GM19025 (cell line): ENCODE data around the gene EEA1.
"Not testable (repeated sequence)": the region's sequence is repeated elsewhere in the genome, so short reads cannot be mapped to it uniquely, and the experiment has no call there.

Source experiments
- ATAC-seq: cut with Tn5 transposase; IDR thresholded peaks from one replicate; pipeline ENCODE4 v1.9.1; 2021; ENCODE audit warnings: mild to moderate bottlenecking, low read depth, moderate library complexity; ENCODE audit not compliant: unreplicated experiment

The EEA1 gene

GRCh38 chr12:92759634-92760268 is 169.3 kb downstream of the EEA1 start:
- ATAC-seq: no peak

- no peak for ATAC-seq
Measured at GRCh38 chr12:92757597-92758121, 171.4 kb downstream of the EEA1 start.

GRCh38 chr12:92756898-92757596 is 172.0 kb downstream of the EEA1 start:
- no peak for ATAC-seq

- ATAC-seq: no peak
Measured at GRCh38 chr12:92753976-92754885, 174.9 kb downstream of the EEA1 start.

- ATAC-seq: not testable (repeated sequence)
Measured at GRCh38 chr12:92749691-92750090, 179.4 kb downstream of the EEA1 start.

GRCh38 chr12:92747151-92747550 is 181.9 kb downstream of the EEA1 start:
- ATAC-seq: no peak

- no peak for ATAC-seq
Measured at GRCh38 chr12:92745856-92746550, 183.1 kb downstream of the EEA1 start.

GRCh38 chr12:92743026-92743425 is 186.1 kb downstream of the EEA1 start:
- no peak for ATAC-seq

GRCh38 chr12:92740411-92740810 is 188.7 kb downstream of the EEA1 start:
- no peak for ATAC-seq

DNA sequence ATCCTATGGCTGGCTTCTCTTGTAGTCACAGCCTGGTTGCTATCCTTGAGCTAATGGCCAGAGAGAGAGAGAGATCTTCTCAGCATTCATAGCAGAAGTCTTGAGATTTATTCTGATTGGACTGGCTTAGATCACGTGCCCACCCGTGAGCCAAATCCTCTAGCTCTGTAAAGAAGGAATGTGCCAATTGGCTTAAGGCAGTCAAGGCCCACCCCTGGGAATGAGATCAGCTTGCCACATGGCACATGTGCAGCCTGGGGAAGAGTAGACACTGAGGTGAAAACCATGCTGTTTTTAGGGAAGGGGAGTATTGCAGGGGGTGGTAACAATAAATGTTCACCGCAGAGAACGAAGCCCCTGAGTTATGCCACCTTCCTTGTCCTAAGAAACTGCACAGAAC is 190.0 kb downstream of the EEA1 start:
- ATAC-seq: no peak

GRCh38 chr12:92737855-92738850 is 190.9 kb downstream of the EEA1 start:
- no peak for ATAC-seq

DNA sequence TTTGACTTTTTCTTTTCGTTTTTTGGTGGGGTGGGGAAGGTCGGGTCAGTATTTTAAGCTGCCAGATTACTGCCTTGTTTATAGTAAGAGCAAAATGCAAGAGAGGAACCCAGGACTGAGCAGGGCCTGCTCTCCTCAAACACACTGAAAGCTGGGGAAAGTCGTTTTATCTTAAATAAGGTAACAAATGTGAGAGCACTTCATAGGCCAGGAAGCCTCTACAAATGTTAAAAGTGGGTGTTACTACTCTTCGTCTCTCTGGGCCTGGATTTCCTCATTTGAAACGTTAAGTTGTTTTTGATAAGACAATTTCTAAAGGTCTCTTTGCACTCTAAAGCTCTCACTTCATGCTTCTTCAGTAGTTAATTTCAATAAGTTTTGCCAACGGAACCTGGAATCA is 192.5 kb downstream of the EEA1 start:
- no peak for ATAC-seq

GRCh38 chr12:92735131-92735721 is 193.9 kb downstream of the EEA1 start:
- ATAC-seq: no peak

DNA sequence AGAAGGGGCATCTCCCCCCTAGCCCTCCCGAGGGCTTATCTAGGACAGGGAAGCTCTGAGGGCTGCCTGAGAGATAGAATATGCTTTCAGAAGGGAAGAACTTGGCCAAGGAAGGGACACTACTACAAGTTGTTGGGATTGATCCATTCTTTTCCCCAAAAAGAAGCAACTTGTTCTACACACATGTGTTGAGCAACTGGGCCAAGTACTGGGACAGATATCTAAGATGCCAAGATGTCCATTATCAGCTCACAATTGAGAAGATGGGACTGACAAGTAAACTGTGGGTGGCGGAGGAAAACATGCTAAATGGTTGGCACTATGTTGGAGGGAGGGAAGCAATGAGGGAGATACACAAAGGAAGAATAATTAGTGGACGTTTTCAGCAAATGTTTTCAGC is 195.4 kb downstream of the EEA1 start:
- ATAC-seq: no peak

DNA sequence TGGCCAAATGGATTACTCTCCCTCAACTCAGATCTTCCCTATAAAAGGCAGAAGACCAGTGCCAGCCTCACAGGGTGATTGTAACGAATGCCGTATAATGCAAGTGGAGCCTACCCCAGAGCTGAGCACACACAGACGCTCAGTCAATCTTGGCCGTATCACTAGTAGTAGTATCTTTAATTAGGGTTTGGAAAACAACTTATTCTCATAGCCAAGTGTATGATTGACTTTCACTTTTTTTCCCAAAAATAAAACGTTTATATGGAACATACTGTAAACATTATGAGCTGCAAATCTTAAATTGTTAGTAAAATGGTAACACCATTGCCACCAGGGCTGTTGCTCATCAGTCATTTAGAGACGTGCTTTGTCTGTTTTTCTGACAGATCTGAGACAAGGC is 195.9 kb downstream of the EEA1 start:
- no peak for ATAC-seq

DNA sequence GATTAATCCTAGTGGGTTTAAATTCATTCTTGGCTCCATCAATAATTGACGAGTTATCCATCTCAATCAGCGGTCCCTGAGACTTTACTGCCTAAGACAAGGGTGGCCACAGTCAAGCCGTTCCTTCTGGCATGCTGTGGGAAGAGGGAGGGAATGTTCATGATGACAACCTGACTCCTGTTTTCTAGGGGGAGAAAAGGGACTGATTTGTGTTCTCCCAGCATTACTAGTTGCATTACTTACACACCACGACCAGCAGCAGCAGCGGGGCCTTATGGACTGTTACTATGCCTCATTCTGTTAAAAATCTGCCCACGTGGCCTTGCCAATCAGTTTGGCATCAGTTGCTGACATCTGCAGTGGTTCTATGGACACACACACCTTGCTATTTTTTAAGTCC is 196.4 kb downstream of the EEA1 start:
- ATAC-seq: no peak

- ATAC-seq: no peak
Measured at GRCh38 chr12:92732216-92732615, 196.9 kb downstream of the EEA1 start.

DNA sequence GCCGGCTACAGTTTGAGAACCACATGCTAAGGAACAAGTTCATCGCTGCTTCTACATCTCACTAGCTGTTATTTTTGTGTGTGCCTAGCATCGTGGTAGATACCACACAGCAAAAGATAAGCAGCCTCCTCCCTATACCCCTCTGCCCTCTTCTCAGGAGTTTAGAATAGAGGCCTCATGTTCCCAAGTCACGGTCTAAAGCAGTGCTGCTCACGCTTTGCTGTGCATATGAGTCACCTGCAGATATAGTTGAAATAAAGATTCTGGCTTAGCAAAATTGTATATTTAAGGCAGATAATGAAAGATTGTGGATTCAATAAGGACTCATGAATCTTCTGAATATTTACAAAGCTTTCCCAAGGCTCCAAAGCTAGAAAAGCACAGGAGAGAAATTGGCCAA is 198.3 kb downstream of the EEA1 start:
- ATAC-seq: no peak

DNA sequence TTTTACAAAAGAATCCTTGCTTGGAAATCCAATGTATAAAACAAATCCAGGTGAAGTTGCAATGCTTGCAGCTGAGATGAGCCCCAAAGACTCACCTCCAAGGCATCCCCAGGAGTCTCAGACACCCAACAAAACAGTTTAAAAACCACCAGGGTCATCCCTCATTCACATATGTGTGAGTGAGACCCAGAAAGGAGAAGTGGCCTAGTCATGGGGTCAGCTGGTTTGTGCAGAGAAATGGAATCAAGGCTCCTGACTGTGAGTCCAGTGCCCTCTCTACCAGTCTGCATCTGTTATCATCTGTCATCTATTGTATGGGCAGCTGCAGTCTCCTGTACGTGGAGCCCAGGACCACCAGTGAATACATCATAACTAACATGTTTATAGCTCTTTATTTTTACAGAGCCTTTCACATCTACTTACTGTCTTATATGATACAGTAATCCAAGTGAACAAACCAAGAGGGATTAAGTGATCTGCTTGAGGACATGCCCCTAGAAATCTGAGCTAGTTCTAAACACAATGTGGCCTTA is 199.3 kb downstream of the EEA1 start:
- ATAC-seq: no peak
